ENCODE results near the gene FIGN. TPM values are rescaled to one million over a fixed set of nuclear protein-coding genes. Genes with fewer than 3 reads are reported as not detected.

The FIGN gene
- total RNA-seq, 2 experiments from 2014 or later, result not detected

- Histone ChIP-seq H3K4me3 (ENCODE audit: low read length) (no peak overlapping the region), H3K27ac (ENCODE audit: low read depth in 1 of 2, low read length in 2 of 2) (no peak overlapping the region), H3K27me3 (ENCODE audit: control insufficient read depth in 1 of 2, insufficient read depth in 2 of 2, low read length in 2 of 2) (no peaks in the 10 kb centered on the region), H3K9me3 (ENCODE audit: control insufficient read depth in 1 of 2, insufficient read depth in 1 of 2, low read length in 2 of 2) (no peaks in the 10 kb centered on the region), H3K36me3 (ENCODE audit: insufficient read depth, low read length) (no peaks in the 10 kb centered on the region), H3K4me1 (ENCODE audit: insufficient read depth, low read length) (no peaks in the 10 kb centered on the region)
- no peak for ATAC-seq (ENCODE audit: poor library complexity)
- Mint-ChIP-seq H3K9me3 (peaks cover 6% of the 10 kb centered on the region), H3K27ac (no peak overlapping the region), H3K4me3 (no peak overlapping the region), H3K36me3 (ENCODE audit: low read depth) (no peaks in the 10 kb centered on the region), H3K4me1 (ENCODE audit: low read depth) (no peaks in the 10 kb centered on the region), H3K27me3 (no peaks in the 10 kb centered on the region)
- DNase-seq, result no peak
- no peak for TF ChIP-seq CTCF (IDR thresholded peaks at IDR 0.05)
- POLR2A ChIA-PET, result no interaction called here
- CTCF ChIA-PET, result no interaction called here
- intact Hi-C loops (cut with DNase I, micrococcal nuclease), result no loop called here
Observed at GRCh38 chr2:163686289-163686688, 49.5 kb downstream of the FIGN start.

- Mint-ChIP-seq H3K4me1 (ENCODE audit: low read depth) (no peaks in the 10 kb centered on the region), H3K4me3 (no peak overlapping the region), H3K27ac (no peak overlapping the region), H3K9me3 (peaks cover 8% of the 10 kb centered on the region), H3K27me3 (no peaks in the 10 kb centered on the region), H3K36me3 (ENCODE audit: low read depth) (no peaks in the 10 kb centered on the region)
- ChIA-PET CTCF (no interaction called here), POLR2A (no interaction called here)
- DNase-seq (no peak), ATAC-seq (ENCODE audit: poor library complexity) (no peak)
- no peaks in the 10 kb centered on the region for H3K36me3 ChIP-seq (ENCODE audit: insufficient read depth, low read length)
- no peak for TF ChIP-seq CTCF (IDR thresholded peaks at IDR 0.05)
- H3K27ac ChIP-seq (ENCODE audit: low read depth in 1 of 2, low read length in 2 of 2), result no peak overlapping the region
- peaks cover 0 to 7% of the 10 kb centered on the region in 2 experiments for H3K9me3 ChIP-seq (ENCODE audit: control insufficient read depth in 1 of 2, insufficient read depth in 1 of 2, low read length in 2 of 2)
- H3K4me3 ChIP-seq (ENCODE audit: low read length), result no peak overlapping the region
- H3K4me1 ChIP-seq (ENCODE audit: insufficient read depth, low read length), result no peaks in the 10 kb centered on the region
- intact Hi-C loops (cut with DNase I, micrococcal nuclease), result no loop called here
- no peaks in the 10 kb centered on the region for H3K27me3 ChIP-seq (ENCODE audit: control insufficient read depth in 1 of 2, insufficient read depth in 2 of 2, low read length in 2 of 2)
Observed at GRCh38 chr2:163682695-163683094, 53.1 kb downstream of the FIGN start.

- peaks cover 0 to 7% of the 10 kb centered on the region in 2 experiments for H3K9me3 ChIP-seq (ENCODE audit: control insufficient read depth in 1 of 2, insufficient read depth in 1 of 2, low read length in 2 of 2)
- no peak overlapping the region for H3K4me3 Mint-ChIP-seq
- TF ChIP-seq CTCF (IDR thresholded peaks at IDR 0.05), result no peak
- H3K4me1 Mint-ChIP-seq (ENCODE audit: low read depth), result no peaks in the 10 kb centered on the region
- no peak overlapping the region for H3K4me3 ChIP-seq (ENCODE audit: low read length)
- no peaks in the 10 kb centered on the region for H3K27me3 ChIP-seq (ENCODE audit: control insufficient read depth in 1 of 2, insufficient read depth in 2 of 2, low read length in 2 of 2)
- H3K27ac ChIP-seq (ENCODE audit: low read depth in 1 of 2, low read length in 2 of 2), result no peak overlapping the region
- CTCF ChIA-PET, result no interaction called here
- no peak overlapping the region for H3K27ac Mint-ChIP-seq
- H3K36me3 ChIP-seq (ENCODE audit: insufficient read depth, low read length), result no peaks in the 10 kb centered on the region
- no peaks in the 10 kb centered on the region for H3K27me3 Mint-ChIP-seq
- intact Hi-C loops (cut with DNase I, micrococcal nuclease), result no loop called here
- H3K4me1 ChIP-seq (ENCODE audit: insufficient read depth, low read length), result no peaks in the 10 kb centered on the region
- H3K36me3 Mint-ChIP-seq (ENCODE audit: low read depth), result no peaks in the 10 kb centered on the region
- POLR2A ChIA-PET, result no interaction called here
- DNase-seq, result no peak
- H3K9me3 Mint-ChIP-seq, result peaks cover 8% of the 10 kb centered on the region
- ATAC-seq (ENCODE audit: poor library complexity), result no peak
Observed at GRCh38 chr2:163681745-163682144, 54.1 kb downstream of the FIGN start.

Measured in CD4-positive, alpha-beta T cell (primary cell).